ENCODE data around the gene DDHD1.
"Not testable (repeated sequence)": the region's sequence is repeated elsewhere in the genome, so short reads cannot be mapped to it uniquely, and the experiment has no call there.

DNA sequence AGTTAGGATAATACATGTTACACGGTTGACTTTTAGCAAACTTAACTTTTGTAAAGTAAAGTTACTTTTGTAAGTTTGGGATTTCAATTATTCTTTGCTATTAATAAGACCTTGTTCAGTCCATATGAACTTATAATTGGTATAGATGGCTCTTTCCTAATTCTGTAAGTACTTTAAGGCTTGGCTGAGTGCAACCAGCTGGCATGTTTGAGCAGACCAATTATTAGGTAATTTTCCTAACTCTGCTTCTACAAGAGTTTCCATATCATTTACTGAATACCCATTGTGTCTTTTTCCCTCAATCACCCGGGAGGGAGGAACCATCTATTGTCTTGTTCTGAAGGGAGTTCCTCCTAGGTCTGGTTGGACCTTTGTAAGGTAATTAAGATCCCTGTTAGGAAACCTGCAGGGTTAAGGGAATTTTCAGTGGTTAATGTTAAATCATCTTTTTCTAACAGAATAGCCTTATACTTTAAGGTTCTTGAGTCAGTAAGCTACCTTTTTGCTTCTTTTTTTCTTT, 26.4 kb upstream of the DDHD1 start:
- TF ChIP-seq, protein P1, sequence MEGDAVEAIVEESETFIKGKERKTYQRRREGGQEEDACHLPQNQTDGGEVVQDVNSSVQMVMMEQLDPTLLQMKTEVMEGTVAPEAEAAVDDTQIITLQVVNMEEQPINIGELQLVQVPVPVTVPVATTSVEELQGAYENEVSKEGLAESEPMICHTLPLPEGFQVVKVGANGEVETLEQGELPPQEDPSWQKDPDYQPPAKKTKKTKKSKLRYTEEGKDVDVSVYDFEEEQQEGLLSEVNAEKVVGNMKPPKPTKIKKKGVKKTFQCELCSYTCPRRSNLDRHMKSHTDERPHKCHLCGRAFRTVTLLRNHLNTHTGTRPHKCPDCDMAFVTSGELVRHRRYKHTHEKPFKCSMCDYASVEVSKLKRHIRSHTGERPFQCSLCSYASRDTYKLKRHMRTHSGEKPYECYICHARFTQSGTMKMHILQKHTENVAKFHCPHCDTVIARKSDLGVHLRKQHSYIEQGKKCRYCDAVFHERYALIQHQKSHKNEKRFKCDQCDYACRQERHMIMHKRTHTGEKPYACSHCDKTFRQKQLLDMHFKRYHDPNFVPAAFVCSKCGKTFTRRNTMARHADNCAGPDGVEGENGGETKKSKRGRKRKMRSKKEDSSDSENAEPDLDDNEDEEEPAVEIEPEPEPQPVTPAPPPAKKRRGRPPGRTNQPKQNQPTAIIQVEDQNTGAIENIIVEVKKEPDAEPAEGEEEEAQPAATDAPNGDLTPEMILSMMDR (IDR thresholded peaks at IDR 0.05 in 8 of 11, conservative IDR thresholded peaks at IDR 0.05 in 3 of 11) = not testable (repeated sequence)
- not testable (repeated sequence) for TF ChIP-seq POLR2A (IDR thresholded peaks at IDR 0.05)
